A549 (cell line): ENCODE results near the gene ABI3BP. TPM values are rescaled to one million over a fixed set of nuclear protein-coding genes. Genes with fewer than 3 reads are reported as not detected.

Experiments
- ATAC-seq, 2 experiments: fragments of 200-7000 bp in 1 of 2; fragments of >200 bp in 1 of 2; cut with Nextera tagmentation in 1 of 2; cut with Tn5 transposase in 1 of 2; 3 replicates each; pipeline versions ENCODE4 v1.8.0 to v1.9.1; 2018 to 2020; ENCODE audit warnings: mild to moderate bottlenecking in 1 of 2, moderate library complexity in 1 of 2
- CTCF ChIA-PET: fragments of 300-600 bp; sonication (Branson Sonifier 250); formaldehyde crosslinking; extraction: SDS; loops from one replicate; lab custom pipeline; 2021; ENCODE audit warnings: antibody characterized with exemption, inconsistent platforms; lab: Yijun Ruan, JAX
- POLR2A ChIA-PET: fragments of 350-600 bp; formaldehyde crosslinking; extraction: SDS; loops from one replicate; lab custom pipeline; 2021; ENCODE audit warnings: antibody characterized with exemption, inconsistent platforms; lab: Yijun Ruan, JAX
- DNase-seq, 2 experiments: peaks; one replicate each; pipeline versions ENCODE4 v3.0.0 to v3.0.0-alpha.2; 2011 to 2016; ENCODE audit warnings: low read depth in 1 of 2, low spot score in 1 of 2
- FAIRE-seq: peaks from 2 replicates; lab custom pipeline; 2011; peaks lifted over from hg19 to GRCh38; lab: Jason Lieb, UNC
- H3K27ac ChIP-seq, 2 experiments: fragments of >200 bp; sonication (Bioruptor Twin); formaldehyde crosslinking; 3 replicates each; pipeline ENCODE4 v1.5.1; 2016 to 2017
- H3K4me1 ChIP-seq: fragments of >200 bp; sonication (Bioruptor Twin); formaldehyde crosslinking; 3 replicates; pipeline ENCODE4 v1.6.1; 2016
- H3K4me2 ChIP-seq: fragments of >200 bp; sonication (Bioruptor Twin); formaldehyde crosslinking; 3 replicates; pipeline ENCODE4 v1.6.1; 2016
- H3K4me3 ChIP-seq: fragments of >200 bp; sonication (Bioruptor Twin); formaldehyde crosslinking; 3 replicates; pipeline ENCODE4 v1.5.1; 2016
- H3K9me3 ChIP-seq: fragments of >200 bp; sonication (Bioruptor Twin); formaldehyde crosslinking; 3 replicates; pipeline ENCODE4 v1.6.1; 2016
- BHLHE40 ChIP-seq: IDR thresholded peaks from 2 replicates; pipeline ENCODE4 v1.6.1; 2012; ENCODE audit warnings: low read depth, low read length, inconsistent platforms
- CBX8 ChIP-seq: fragments of 200-600 bp; sonication (generic); IDR thresholded peaks from 2 replicates; pipeline ENCODE4 v1.6.1; 2016
- CHD4 ChIP-seq: fragments of 200-600 bp; sonication (generic); IDR thresholded peaks from 2 replicates; pipeline ENCODE4 v1.6.1; 2016; ENCODE audit warnings: antibody characterized with exemption, mild to moderate bottlenecking, borderline replicate concordance
- EHMT2 ChIP-seq: fragments of 200-600 bp; sonication (generic); IDR thresholded peaks from 2 replicates; pipeline ENCODE4 v1.6.1; 2016; ENCODE audit warnings: antibody characterized with exemption, low read depth, mild to moderate bottlenecking, moderate library complexity
- FOSB ChIP-seq: fragments of 250-450 bp; sonication (Bioruptor Pico); IDR thresholded peaks from 2 replicates; pipeline ENCODE4 v1.5.0; 2020; ENCODE audit warnings: mild to moderate bottlenecking, moderate library complexity
- FOSL2 ChIP-seq, 2 experiments: fragments of 450-650 bp in 1 of 2; fragments of >200 bp in 1 of 2; sonication (Bioruptor Twin) in 1 of 2; formaldehyde crosslinking; IDR thresholded peaks; 2 replicates each; pipeline versions ENCODE4 v1.5.0 to v1.6.1; 2016 to 2020; ENCODE audit warnings: mild to moderate bottlenecking in 1 of 2, moderate library complexity in 1 of 2
- HOXA7 ChIP-seq: fragments of 250-450 bp; sonication (Bioruptor Pico); IDR thresholded peaks from 2 replicates; pipeline ENCODE4 v1.5.0; 2020; ENCODE audit warnings: mild to moderate bottlenecking, moderate library complexity
- KDM5A ChIP-seq: fragments of 200-600 bp; sonication (generic); IDR thresholded peaks from 2 replicates; pipeline ENCODE4 v1.6.1; 2016; ENCODE audit warnings: antibody characterized with exemption, mild to moderate bottlenecking
- MAFK ChIP-seq: fragments of 450-650 bp; IDR thresholded peaks from 2 replicates; pipeline ENCODE4 v1.6.1; 2014; ENCODE audit not compliant: partially characterized antibody
- PHF8 ChIP-seq: fragments of 200-600 bp; sonication (generic); IDR thresholded peaks from 2 replicates; pipeline ENCODE4 v1.6.1; 2016; ENCODE audit warnings: low read depth, mild to moderate bottlenecking, antibody characterized with exemption, moderate library complexity, borderline replicate concordance
- RAD21 ChIP-seq, 2 experiments: fragments of >200 bp in 1 of 2; sonication (Bioruptor Twin) in 1 of 2; formaldehyde crosslinking in 1 of 2; IDR thresholded peaks in 1 of 2; conservative IDR thresholded peaks in 1 of 2; 2 replicates in 1 of 2; 3 replicates in 1 of 2; pipeline ENCODE4 v1.6.1; 2012 to 2018; ENCODE audit warnings: inconsistent platforms in 1 of 2
- RARB ChIP-seq: fragments of 250-450 bp; sonication (Bioruptor Pico); IDR thresholded peaks from 2 replicates; pipeline ENCODE4 v1.8.0; 2021; ENCODE audit warnings: mild to moderate bottlenecking, moderate library complexity
- RCOR1 ChIP-seq: fragments of 150-350 bp; IDR thresholded peaks from 2 replicates; pipeline ENCODE4 v1.6.1; 2014; ENCODE audit warnings: antibody characterized with exemption, low read length, low read depth
- RFX5 ChIP-seq: fragments of 450-650 bp; IDR thresholded peaks from 2 replicates; pipeline ENCODE4 v1.7.1; 2014; ENCODE audit warnings: antibody characterized with exemption, mild to moderate bottlenecking, moderate library complexity
- RNF2 ChIP-seq: fragments of 200-600 bp; sonication (generic); IDR thresholded peaks from 2 replicates; pipeline ENCODE4 v1.6.1; 2016; ENCODE audit warnings: low read depth, mild to moderate bottlenecking, antibody characterized with exemption, moderate library complexity, borderline replicate concordance
- SREBF2 ChIP-seq: fragments of 450-650 bp; IDR thresholded peaks from 2 replicates; pipeline ENCODE4 v1.6.1; 2014; ENCODE audit warnings: mild to moderate bottlenecking, moderate library complexity
- ZSCAN20 ChIP-seq: fragments of 250-450 bp; sonication (Bioruptor Pico); IDR thresholded peaks from 2 replicates; pipeline ENCODE4 v1.8.0; 2022; ENCODE audit warnings: mild to moderate bottlenecking, moderate library complexity
- WGBS: methylation state at CpG from one replicate; pipeline ENCODE4 v1.1.6; 2017; ENCODE audit errors: missing lambda C conversion rate; 5-methylcytosine and 5-hydroxymethylcytosine counted together
- polyA plus RNA-seq, 4 experiments: library from polyadenylated mRNA; depleted of rRNA in 3 of 4; stranded (reverse); fragments of >200 nt; fragmentation: RNase III in 1 of 4; extraction: RNeasy Plus Mini Kit Qiagen cat#74134 plus additional on column Dnase treatment in 1 of 4; gene quantifications; 2 replicates in 3 of 4; 3 replicates in 1 of 4; pipeline ENCODE4 v1.2.3, GENCODE V29; 2011 to 2017
- TF ChIP-seq, protein P1 (sequence below): fragments of >200 bp; sonication (Bioruptor Twin); formaldehyde crosslinking; IDR thresholded peaks from 3 replicates; pipeline ENCODE4 v1.5.1; 2016
- TF ChIP-seq, protein P2 (sequence below): fragments of 150-350 bp; IDR thresholded peaks from 2 replicates; pipeline ENCODE4 v1.6.1; 2014; ENCODE audit warnings: low read depth, mild to moderate bottlenecking, low read length

Gene ABI3BP
- polyA plus RNA-seq, 2 of the 4 experiments (the other 2 are of a cell fraction): 1.3 to 1.8 TPM

DNA sequence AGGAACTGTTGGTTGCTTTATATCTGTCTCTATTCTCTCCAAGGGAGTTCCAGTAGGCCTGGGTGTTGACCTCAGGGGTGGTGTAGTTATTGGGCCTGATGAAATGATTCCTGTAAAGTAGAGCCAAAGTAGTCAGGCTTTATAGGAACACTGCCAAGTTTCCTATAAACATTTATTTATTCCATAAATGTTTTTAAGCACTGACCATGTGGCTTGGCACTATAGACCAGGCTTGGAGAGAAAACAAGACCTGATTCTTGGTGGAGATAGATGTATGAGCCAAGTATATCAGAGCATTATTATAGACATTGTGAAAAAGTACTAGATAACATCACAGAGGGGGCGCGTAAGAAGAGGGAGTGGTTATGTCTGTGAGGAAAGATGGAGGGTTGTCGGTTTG is 218.0 kb downstream of the ABI3BP start (continued):
- TF ChIP-seq RNF2 (no peak), SREBF2 (no peak), CBX8 (no peak), CHD4 (no peak), FOSB (no peak)
- TF ChIP-seq, protein P1, sequence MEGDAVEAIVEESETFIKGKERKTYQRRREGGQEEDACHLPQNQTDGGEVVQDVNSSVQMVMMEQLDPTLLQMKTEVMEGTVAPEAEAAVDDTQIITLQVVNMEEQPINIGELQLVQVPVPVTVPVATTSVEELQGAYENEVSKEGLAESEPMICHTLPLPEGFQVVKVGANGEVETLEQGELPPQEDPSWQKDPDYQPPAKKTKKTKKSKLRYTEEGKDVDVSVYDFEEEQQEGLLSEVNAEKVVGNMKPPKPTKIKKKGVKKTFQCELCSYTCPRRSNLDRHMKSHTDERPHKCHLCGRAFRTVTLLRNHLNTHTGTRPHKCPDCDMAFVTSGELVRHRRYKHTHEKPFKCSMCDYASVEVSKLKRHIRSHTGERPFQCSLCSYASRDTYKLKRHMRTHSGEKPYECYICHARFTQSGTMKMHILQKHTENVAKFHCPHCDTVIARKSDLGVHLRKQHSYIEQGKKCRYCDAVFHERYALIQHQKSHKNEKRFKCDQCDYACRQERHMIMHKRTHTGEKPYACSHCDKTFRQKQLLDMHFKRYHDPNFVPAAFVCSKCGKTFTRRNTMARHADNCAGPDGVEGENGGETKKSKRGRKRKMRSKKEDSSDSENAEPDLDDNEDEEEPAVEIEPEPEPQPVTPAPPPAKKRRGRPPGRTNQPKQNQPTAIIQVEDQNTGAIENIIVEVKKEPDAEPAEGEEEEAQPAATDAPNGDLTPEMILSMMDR: no peak

DNA sequence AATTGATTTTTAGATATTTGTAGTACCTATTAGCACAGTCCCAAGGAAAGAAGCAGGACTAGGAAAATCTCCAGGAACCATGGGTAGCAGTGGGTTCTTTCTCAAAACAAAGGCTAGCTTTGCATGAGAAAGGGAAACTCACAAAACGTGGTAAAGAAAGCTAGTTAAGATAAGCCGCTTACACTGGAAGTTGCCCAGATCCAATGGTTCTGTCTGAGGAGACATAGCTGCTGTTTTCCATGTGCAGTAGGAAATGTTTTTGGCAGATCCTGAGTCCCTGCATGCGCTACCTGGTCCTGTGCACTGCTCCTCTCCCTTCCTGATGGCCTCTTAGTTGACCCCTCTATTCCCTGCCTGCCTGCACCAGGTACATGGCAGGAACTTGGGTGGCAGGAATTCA is 223.5 kb downstream of the ABI3BP start:
- Histone ChIP-seq H3K4me1 (no peaks in the 10 kb centered on the region), H3K4me2 (no peak overlapping the region), H3K9me3 (no peaks in the 10 kb centered on the region), H3K27ac (no peak overlapping the region), H3K4me3 (no peak overlapping the region)
- 73% methylated on average over 3 of the region's 3 CpGs for WGBS
- TF ChIP-seq CHD4: no peak
- TF ChIP-seq, protein P2, sequence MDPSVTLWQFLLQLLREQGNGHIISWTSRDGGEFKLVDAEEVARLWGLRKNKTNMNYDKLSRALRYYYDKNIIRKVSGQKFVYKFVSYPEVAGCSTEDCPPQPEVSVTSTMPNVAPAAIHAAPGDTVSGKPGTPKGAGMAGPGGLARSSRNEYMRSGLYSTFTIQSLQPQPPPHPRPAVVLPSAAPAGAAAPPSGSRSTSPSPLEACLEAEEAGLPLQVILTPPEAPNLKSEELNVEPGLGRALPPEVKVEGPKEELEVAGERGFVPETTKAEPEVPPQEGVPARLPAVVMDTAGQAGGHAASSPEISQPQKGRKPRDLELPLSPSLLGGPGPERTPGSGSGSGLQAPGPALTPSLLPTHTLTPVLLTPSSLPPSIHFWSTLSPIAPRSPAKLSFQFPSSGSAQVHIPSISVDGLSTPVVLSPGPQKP: no peak
- no peak for TF ChIP-seq RARB (CRISPR knock-in tag)
- TF ChIP-seq HOXA7 (CRISPR knock-in tag): no peak
- no peak for TF ChIP-seq FOSL2 (IDR thresholded peaks at IDR 0.05)
- TF ChIP-seq FOSL2 (CRISPR knock-in tag; IDR thresholded peaks at IDR 0.05): no peak
- TF ChIP-seq RFX5: no peak
- no peak for TF ChIP-seq KDM5A
- no peak for TF ChIP-seq PHF8
- TF ChIP-seq ZSCAN20 (CRISPR knock-in tag): no peak
- no peak for TF ChIP-seq MAFK
- TF ChIP-seq RCOR1: no peak
- ATAC-seq (no peak), DNase-seq (no peak), FAIRE-seq (no peak)
- CTCF ChIA-PET: no interaction called here
- POLR2A ChIA-PET: no interaction called here

DNA sequence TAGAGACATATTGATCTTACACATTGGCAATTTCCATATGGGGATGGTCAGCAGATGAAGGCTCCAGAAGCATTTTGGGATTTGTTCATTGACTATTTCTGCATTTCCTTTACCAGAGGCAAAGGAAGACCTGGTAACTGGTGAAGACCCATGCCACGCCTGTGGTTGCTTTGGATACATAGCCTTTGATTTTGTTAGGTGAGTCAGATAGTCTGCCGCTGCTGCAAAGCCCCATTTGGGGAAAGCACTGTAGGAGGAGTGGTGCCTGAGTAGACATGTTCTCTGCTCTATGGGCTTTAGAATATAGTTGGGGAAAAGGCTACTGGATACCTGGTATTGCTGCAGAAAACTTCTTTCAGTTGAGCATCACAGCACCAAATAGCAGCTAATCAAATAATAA is 227.2 kb downstream of the ABI3BP start:
- Histone ChIP-seq H3K9me3 (no peaks in the 10 kb centered on the region), H3K27ac (no peak overlapping the region), H3K4me2 (no peak overlapping the region), H3K4me3 (no peak overlapping the region), H3K4me1 (no peaks in the 10 kb centered on the region)
- ATAC-seq (no peak), FAIRE-seq (no peak), DNase-seq (no peak)
- ChIA-PET POLR2A (no interaction called here), CTCF (no interaction called here)
- 64% methylated on average over 2 of the region's 2 CpGs for WGBS
- TF ChIP-seq EHMT2 (no peak), MAFK (no peak), RAD21 (conservative IDR thresholded peaks at IDR 0.05 in 1 of 2, IDR thresholded peaks at IDR 0.05 in 1 of 2) (no peak), FOSB (no peak), BHLHE40 (no peak)
- TF ChIP-seq, protein P1: no peak
